PC-3 (cell line): Measurements from ENCODE around the gene GIMAP2. TPM values are rescaled to one million over a fixed set of nuclear protein-coding genes. Genes with fewer than 3 reads are reported as not detected.

Experiments used
- ATAC-seq: fragments of 200-7000 bp; cut with Tn5 transposase; 2 replicates; pipeline ENCODE4 v1.9.1; 2020; ENCODE audit warnings: mild to moderate bottlenecking, moderate library complexity
- BruUV-seq: library from RNA; stranded (reverse); fragments of 400-500 nt; replicated peaks from 2 replicates; lab custom pipeline; 2021; lab: Mats Ljungman, UMichigan
- CTCF ChIA-PET: fragments of 300-600 bp; sonication (Branson Sonifier 250); formaldehyde crosslinking; loops from one replicate; lab custom pipeline; 2022; ENCODE audit warnings: antibody characterized with exemption; lab: Charles Lee
- POLR2A ChIA-PET: fragments of 300-600 bp; sonication (Branson Sonifier 250); formaldehyde crosslinking; loops from one replicate; lab custom pipeline; 2022; ENCODE audit warnings: antibody characterized with exemption; ENCODE audit not compliant: unreplicated experiment; lab: Charles Lee
- DNase-seq: peaks from one replicate; pipeline ENCODE4 v3.0.0-alpha.2; 2015
- H2AFZ ChIP-seq: fragments of 300-600 bp; sonication (generic); 2 replicates; pipeline ENCODE4 v1.6.0; 2016; ENCODE audit warnings: antibody characterized with exemption, low read length
- H3F3A ChIP-seq: fragments of 300-600 bp; sonication (generic); one replicate; pipeline ENCODE4 v1.6.0; 2017; ENCODE audit warnings: antibody characterized with exemption, low read length, control low read depth, mild to moderate bottlenecking; ENCODE audit not compliant: unreplicated experiment
- H3K27ac ChIP-seq: fragments of 300-600 bp; sonication (generic); 2 replicates; pipeline ENCODE4 v1.5.1; 2016; ENCODE audit warnings: mild to moderate bottlenecking, low read length
- H3K27me3 ChIP-seq: fragments of 300-600 bp; sonication (generic); 2 replicates; pipeline ENCODE4 v1.6.1; 2016; ENCODE audit warnings: low read length, mixed read lengths
- H3K36me3 ChIP-seq: fragments of 300-600 bp; sonication (generic); 2 replicates; pipeline ENCODE4 v1.6.1; 2016; ENCODE audit warnings: low read depth, mixed run types, low read length, mixed read lengths
- H3K4me1 ChIP-seq: fragments of 300-600 bp; sonication (generic); 2 replicates; pipeline ENCODE4 v1.5.1; 2016; ENCODE audit warnings: low read length; ENCODE audit not compliant: insufficient read depth
- H3K4me2 ChIP-seq: fragments of 300-600 bp; sonication (generic); 2 replicates; pipeline ENCODE4 v1.6.0; 2016; ENCODE audit warnings: low read length
- H3K4me3 ChIP-seq: fragments of 300-600 bp; sonication (generic); 2 replicates; pipeline ENCODE4 v1.5.1; 2016; ENCODE audit warnings: mild to moderate bottlenecking, low read length, mixed read lengths
- H3K79me2 ChIP-seq: fragments of 300-600 bp; sonication (generic); 2 replicates; pipeline ENCODE4 v1.6.1; 2017; ENCODE audit warnings: low read length, mixed read lengths
- H3K9ac ChIP-seq: fragments of 300-600 bp; sonication (generic); 2 replicates; pipeline ENCODE4 v1.6.0; 2016; ENCODE audit warnings: mild to moderate bottlenecking, low read length
- H3K9me2 ChIP-seq: fragments of 300-600 bp; sonication (generic); replicated peaks from 2 replicates; pipeline ENCODE4 v1.6.1; 2016; ENCODE audit warnings: mixed run types, low read length, mixed read lengths
- H3K9me3 ChIP-seq: fragments of 300-600 bp; sonication (generic); 2 replicates; pipeline ENCODE4 v1.6.1; 2016; ENCODE audit warnings: low read length, mixed read lengths
- H4K20me1 ChIP-seq: fragments of 300-600 bp; sonication (generic); 2 replicates; pipeline ENCODE4 v1.6.1; 2016; ENCODE audit warnings: low read length, mixed read lengths
- CTCF ChIP-seq: fragments of 300-600 bp; sonication (generic); conservative IDR thresholded peaks from 2 replicates; pipeline ENCODE4 v1.5.1; 2017; ENCODE audit warnings: antibody characterized with exemption, low read depth, mild to moderate bottlenecking, low read length
- EZH2 ChIP-seq: fragments of 300-600 bp; sonication (generic); IDR thresholded peaks from one replicate; pipeline ENCODE4 v1.6.1; 2017; ENCODE audit warnings: antibody characterized with exemption, mild to moderate bottlenecking, low read length; ENCODE audit not compliant: unreplicated experiment
- EZH2phosphoT487 ChIP-seq: fragments of 300-600 bp; sonication (generic); IDR thresholded peaks from 2 replicates; pipeline ENCODE4 v1.6.1; 2018; ENCODE audit warnings: mild to moderate bottlenecking, antibody characterized with exemption, low read length, borderline replicate concordance
- intact Hi-C: fragments of 100-400 bp; cut with micrococcal nuclease; formaldehyde crosslinking; loops from 2 replicates; pipeline ENCODE4 v1.9.0; 2023
- total RNA-seq: library from RNA; depleted of rRNA; stranded (reverse); fragments of >200 nt; gene quantifications from 2 replicates; pipeline ENCODE4 v1.2.3, GENCODE V29; 2014

The GIMAP2 gene
- total RNA-seq, 1 experiment from 2014 or later, result not detected

- Histone ChIP-seq H3K27me3 (no peaks in the 10 kb centered on the region), H3K27ac (no peak overlapping the region), H3F3A (no peaks in the 10 kb centered on the region), H2AFZ (no peak overlapping the region), H3K4me1 (no peaks in the 10 kb centered on the region), H3K9me2 (no peaks in the 10 kb centered on the region), H3K9me3 (no peaks in the 10 kb centered on the region), H3K4me2 (no peak overlapping the region), H3K4me3 (no peak overlapping the region), H4K20me1 (no peaks in the 10 kb centered on the region), H3K36me3 (no peaks in the 10 kb centered on the region), H3K9ac (no peak overlapping the region), H3K79me2 (no peaks in the 10 kb centered on the region)
- ChIA-PET POLR2A (no interaction called here), CTCF (no interaction called here)
- intact Hi-C loops, result no loop called here
- BruUV-seq, result no TSS peak
- DNase-seq (no peak), ATAC-seq (no peak)
- TF ChIP-seq EZH2, result no peak
These were observed 36.5 kb upstream of the GIMAP2 start for GRCh38 chr7:150649080-150649385.

GRCh38 chr7:150654692-150655091 lies 30.8 kb upstream of the GIMAP2 start:
- POLR2A ChIA-PET, result no interaction called here
- peaks cover 43% of the 10 kb centered on the region for H3K27me3 ChIP-seq

GRCh38 chr7:150656047-150656446 lies 29.5 kb upstream of the GIMAP2 start:
- BruUV-seq, result no TSS peak
- Histone ChIP-seq H3K4me1 (no peaks in the 10 kb centered on the region), H4K20me1 (no peaks in the 10 kb centered on the region), H3K4me3 (no peak overlapping the region), H2AFZ (no peak overlapping the region), H3K9ac (no peak overlapping the region), H3K79me2 (no peaks in the 10 kb centered on the region), H3K4me2 (no peak overlapping the region), H3K36me3 (no peaks in the 10 kb centered on the region), H3K9me2 (no peaks in the 10 kb centered on the region), H3K9me3 (no peaks in the 10 kb centered on the region), H3F3A (no peaks in the 10 kb centered on the region), H3K27ac (no peak overlapping the region), H3K27me3 (peaks cover 43% of the 10 kb centered on the region)
- no peak for DNase-seq
- no peak for TF ChIP-seq EZH2
- intact Hi-C loops, result no loop called here
- no peak for ATAC-seq
- ChIA-PET POLR2A (no interaction called here), CTCF (no interaction called here)

More at GRCh38 chr7:150654692-150655091, 30.8 kb upstream of the GIMAP2 start:
- TF ChIP-seq CTCF (no peak), EZH2phosphoT487 (no peak), EZH2 (no peak)
- CTCF ChIA-PET, result no interaction called here
- Histone ChIP-seq H3K36me3 (no peaks in the 10 kb centered on the region), H2AFZ (no peak overlapping the region), H3K4me1 (no peaks in the 10 kb centered on the region), H3F3A (no peaks in the 10 kb centered on the region), H3K9me3 (no peaks in the 10 kb centered on the region), H3K9me2 (no peaks in the 10 kb centered on the region), H3K4me2 (no peak overlapping the region), H3K9ac (no peak overlapping the region), H4K20me1 (no peaks in the 10 kb centered on the region), H3K4me3 (no peak overlapping the region), H3K79me2 (no peaks in the 10 kb centered on the region), H3K27ac (no peak overlapping the region)
- intact Hi-C loops, result no loop called here
- DNase-seq, result no peak
- BruUV-seq, result no TSS peak
- ATAC-seq, result no peak

- H3K9ac ChIP-seq, result no peak overlapping the region
- ChIA-PET CTCF (no interaction called here), POLR2A (no interaction called here)
- no peak for TF ChIP-seq EZH2
- TF ChIP-seq CTCF, result no peak
- no peak for TF ChIP-seq EZH2phosphoT487
- no peaks in the 10 kb centered on the region for H3K9me2 ChIP-seq
- H3K27ac ChIP-seq, result no peak overlapping the region
- H3K9me3 ChIP-seq, result no peaks in the 10 kb centered on the region
- no peak for DNase-seq
- no peaks in the 10 kb centered on the region for H3K79me2 ChIP-seq
- no peaks in the 10 kb centered on the region for H3K36me3 ChIP-seq
- no peak overlapping the region for H2AFZ ChIP-seq
- no peak overlapping the region for H3K4me2 ChIP-seq
- H3F3A ChIP-seq, result no peaks in the 10 kb centered on the region
- no peak for ATAC-seq
- H4K20me1 ChIP-seq, result no peaks in the 10 kb centered on the region
- intact Hi-C loops, result no loop called here
- H3K27me3 ChIP-seq, result peaks cover 43% of the 10 kb centered on the region
- no peaks in the 10 kb centered on the region for H3K4me1 ChIP-seq
- no TSS peak for BruUV-seq
- H3K4me3 ChIP-seq, result no peak overlapping the region
These were observed 28.0 kb upstream of the GIMAP2 start for GRCh38 chr7:150657526-150657925.
